ENCODE data around the gene GPD1.
A peak's percentile ranks its signal among the peaks of the same experiment; 100 is the strongest.

The GPD1 gene

DNA sequence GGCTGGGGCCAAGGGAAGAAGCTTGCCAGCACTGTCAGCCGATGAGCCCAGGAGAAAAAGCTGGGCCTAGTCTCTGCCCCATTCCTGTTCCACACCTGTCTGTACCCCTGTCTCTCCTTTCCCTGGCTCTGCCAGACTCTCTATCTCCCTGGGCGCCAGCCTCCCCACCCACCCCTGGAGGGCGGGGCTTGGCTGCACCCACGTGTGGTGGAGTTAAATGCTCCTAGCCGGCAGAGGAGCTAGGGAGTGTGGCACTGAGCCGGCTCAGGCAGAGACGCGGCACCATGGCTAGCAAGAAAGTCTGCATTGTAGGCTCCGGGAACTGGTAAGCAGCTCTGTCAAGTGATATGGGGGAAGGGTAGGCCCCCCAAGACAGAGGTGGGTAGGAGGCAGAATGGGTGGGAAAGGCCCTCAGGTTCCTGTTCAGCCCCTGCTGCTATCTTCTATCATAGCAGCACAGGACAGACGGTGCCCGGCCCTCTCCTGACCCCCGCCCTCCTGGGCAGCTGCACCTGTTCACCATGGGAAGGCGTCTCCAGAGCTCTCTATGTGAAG is at the start of gene GPD1:
Gene GPD1 (plus strand): TSS at position 242 of the 555 bp plus-strand sequence. CDS start 43 bp downstream, at position 285.
- TF ChIP-seq, protein P1, sequence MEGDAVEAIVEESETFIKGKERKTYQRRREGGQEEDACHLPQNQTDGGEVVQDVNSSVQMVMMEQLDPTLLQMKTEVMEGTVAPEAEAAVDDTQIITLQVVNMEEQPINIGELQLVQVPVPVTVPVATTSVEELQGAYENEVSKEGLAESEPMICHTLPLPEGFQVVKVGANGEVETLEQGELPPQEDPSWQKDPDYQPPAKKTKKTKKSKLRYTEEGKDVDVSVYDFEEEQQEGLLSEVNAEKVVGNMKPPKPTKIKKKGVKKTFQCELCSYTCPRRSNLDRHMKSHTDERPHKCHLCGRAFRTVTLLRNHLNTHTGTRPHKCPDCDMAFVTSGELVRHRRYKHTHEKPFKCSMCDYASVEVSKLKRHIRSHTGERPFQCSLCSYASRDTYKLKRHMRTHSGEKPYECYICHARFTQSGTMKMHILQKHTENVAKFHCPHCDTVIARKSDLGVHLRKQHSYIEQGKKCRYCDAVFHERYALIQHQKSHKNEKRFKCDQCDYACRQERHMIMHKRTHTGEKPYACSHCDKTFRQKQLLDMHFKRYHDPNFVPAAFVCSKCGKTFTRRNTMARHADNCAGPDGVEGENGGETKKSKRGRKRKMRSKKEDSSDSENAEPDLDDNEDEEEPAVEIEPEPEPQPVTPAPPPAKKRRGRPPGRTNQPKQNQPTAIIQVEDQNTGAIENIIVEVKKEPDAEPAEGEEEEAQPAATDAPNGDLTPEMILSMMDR (IDR thresholded peaks at IDR 0.05; ENCODE audit: borderline replicate concordance, control extremely low read depth, extremely low read depth, insufficient read depth, missing control alignments) = no peak
- in situ Hi-C loops (cut with MboI; ENCODE audit: low sequenced_read_pairs, unreplicated experiment) = no loop called here
- DNase-seq (ENCODE audit: low spot score) = no peak

- DNase-seq (ENCODE audit: low spot score) = peak; percentile 86
- in situ Hi-C loops (cut with MboI; ENCODE audit: low sequenced_read_pairs, unreplicated experiment) = loop anchor here (10.0 kb wide), 1 partner anchor 81 kb away; the partner anchor contains the start of gene AQP6
- TF ChIP-seq, protein P1 (IDR thresholded peaks at IDR 0.05; ENCODE audit: borderline replicate concordance, control extremely low read depth, extremely low read depth, insufficient read depth, missing control alignments) = peak; percentile 97
These were observed 47.8 kb upstream of the GPD1 start for GRCh38 chr12:50055831-50056638.

GRCh38 chr12:50056639-50056976 is 47.2 kb upstream of the GPD1 start:
- in situ Hi-C loops (cut with MboI; ENCODE audit: low sequenced_read_pairs, unreplicated experiment) = loop anchor here (10.0 kb wide), 1 partner anchor 82 kb away; the partner anchor contains the start of gene AQP6
- TF ChIP-seq, protein P1 (IDR thresholded peaks at IDR 0.05; ENCODE audit: borderline replicate concordance, control extremely low read depth, extremely low read depth, insufficient read depth, missing control alignments) = no peak
- no peak for DNase-seq (ENCODE audit: low spot score)

DNA sequence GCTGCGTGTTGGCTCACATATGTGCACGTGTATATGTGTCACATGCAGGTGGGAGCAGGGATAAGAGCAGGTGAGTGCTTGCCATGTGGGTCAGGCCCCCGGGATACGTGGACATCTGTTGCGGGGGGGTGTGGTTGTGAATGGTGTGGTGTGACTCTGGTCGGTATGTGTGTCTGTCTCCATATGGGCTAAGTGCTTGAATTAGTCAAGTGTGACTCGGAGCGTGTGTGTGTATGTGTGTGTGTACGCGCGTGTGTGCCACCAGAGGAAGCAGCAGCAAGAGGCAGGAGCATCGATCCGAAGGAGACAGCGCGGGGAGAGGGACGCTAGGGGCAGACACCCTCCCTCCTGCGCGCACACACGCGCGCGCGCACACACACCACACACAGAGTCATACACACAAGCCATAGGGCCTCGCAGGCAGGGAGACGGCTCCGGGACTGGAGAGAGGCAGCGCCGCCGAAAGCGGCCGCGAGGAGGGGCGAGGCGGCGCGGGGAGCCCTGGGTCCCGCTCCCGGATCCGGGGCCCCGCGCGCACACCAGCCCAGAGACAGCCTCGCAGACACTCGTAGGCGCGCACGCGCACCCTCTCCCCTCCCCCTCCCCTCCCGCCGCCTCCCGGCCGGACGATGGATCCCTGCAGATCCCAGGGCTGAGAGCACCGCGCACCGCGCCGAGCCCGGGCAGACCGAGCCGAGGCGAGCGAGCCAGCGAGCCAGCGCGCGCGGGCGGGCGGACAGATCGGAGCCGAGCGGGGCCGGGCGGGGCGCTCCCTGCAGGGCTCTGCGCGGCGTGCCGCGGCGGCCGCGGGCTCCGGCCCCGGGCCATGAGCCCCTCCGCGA is 46.6 kb upstream of the GPD1 start, which contains the start of gene ASIC1:
Gene ASIC1 (plus strand): TSS at position 597 of the 842 bp plus-strand sequence. CDS start 1,171 bp downstream, outside the sequence.
- peak; percentile 75 for DNase-seq (ENCODE audit: low spot score)
- in situ Hi-C loops (cut with MboI; ENCODE audit: low sequenced_read_pairs, unreplicated experiment) = loop anchor here (10.0 kb wide), 1 partner anchor 82 kb away; the partner anchor contains the start of gene AQP6

DNA sequence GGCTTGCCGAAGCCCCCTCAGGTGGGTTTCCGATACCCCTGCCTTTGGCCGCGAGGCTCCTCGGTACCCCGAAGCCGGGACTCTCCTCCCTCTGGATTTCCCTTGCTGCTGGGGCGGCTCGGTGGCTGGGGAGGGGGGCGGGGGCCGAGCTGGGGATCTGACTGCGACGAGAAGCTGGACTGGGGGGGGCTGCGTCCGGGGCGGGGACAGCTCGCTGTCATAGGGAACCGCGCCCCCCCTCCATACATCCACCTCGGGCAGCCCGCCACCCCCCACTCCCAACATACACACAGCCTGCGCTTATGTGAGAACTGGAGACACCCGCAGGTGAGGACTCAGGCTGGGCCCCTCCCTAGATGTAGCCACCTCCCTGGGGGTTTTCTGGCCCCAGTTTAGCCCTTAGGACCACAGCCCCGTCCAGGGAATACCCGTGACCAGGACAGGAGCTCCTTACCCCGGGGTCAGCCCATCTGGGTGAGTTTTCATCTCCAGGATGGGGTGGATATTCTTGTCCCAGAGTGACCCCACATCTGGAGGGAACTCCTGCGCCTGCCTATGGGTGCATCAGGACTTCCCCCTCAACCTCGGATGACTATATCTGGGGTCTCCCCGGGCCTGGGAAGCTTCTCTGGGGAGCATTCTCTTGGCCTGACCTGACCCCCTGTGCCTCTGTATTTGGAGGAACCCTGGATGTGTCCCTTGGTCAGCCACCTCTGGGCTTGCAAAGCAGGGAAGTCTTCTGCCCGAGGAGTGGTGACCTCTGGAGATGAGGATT is 45.7 kb upstream of the GPD1 start:
- TF ChIP-seq, protein P1 (IDR thresholded peaks at IDR 0.05; ENCODE audit: borderline replicate concordance, control extremely low read depth, extremely low read depth, insufficient read depth, missing control alignments) = no peak
- DNase-seq (ENCODE audit: low spot score) = no peak
- in situ Hi-C loops (cut with MboI; ENCODE audit: low sequenced_read_pairs, unreplicated experiment) = loop anchor here (10.0 kb wide), 1 partner anchor 83 kb away; the partner anchor contains the start of gene AQP6

More for the DNA sequence above, 46.6 kb upstream of the GPD1 start, which contains the start of gene ASIC1:
- TF ChIP-seq, protein P1 (IDR thresholded peaks at IDR 0.05; ENCODE audit: borderline replicate concordance, control extremely low read depth, extremely low read depth, insufficient read depth, missing control alignments) = no peak

Measured in GM13976 (cell line).